Measurements from ENCODE around the gene HOXD4.

HOXD4 gene

DNA sequence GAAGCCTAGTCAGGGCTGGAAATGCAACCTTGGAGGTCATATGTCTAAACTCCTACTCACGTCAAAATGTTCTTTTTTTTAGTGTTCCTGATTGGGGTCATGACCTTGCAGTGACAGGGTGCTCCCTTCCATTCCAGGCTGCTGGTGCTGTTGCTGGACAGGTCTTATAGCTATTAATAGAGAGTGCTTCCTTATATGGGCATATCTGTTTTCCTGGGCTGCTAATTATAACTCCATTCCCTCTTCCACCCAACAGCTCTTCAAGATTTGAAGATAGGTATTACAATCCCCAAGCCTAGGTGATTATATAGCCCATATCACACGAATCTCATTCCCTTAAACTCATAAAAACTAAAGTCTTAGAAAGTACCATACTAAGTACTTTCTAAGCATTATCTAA is 18.4 kb downstream of the HOXD4 start (continued):
- TF ChIP-seq BACH2 (CRISPR knock-in tag; IDR thresholded peaks at IDR 0.05; ENCODE audit: borderline replicate concordance) (no peak), ZC3H10 (CRISPR knock-in tag; IDR thresholded peaks at IDR 0.05) (no peak), PPARA (CRISPR knock-in tag; IDR thresholded peaks at IDR 0.05; ENCODE audit: borderline replicate concordance) (no peak), ARNTL (CRISPR knock-in tag; IDR thresholded peaks at IDR 0.05; ENCODE audit: borderline replicate concordance, low read depth) (no peak), TCF4 (CRISPR knock-in tag; IDR thresholded peaks at IDR 0.05; ENCODE audit: borderline replicate concordance) (no peak)
- TF ChIP-seq, protein P1, sequence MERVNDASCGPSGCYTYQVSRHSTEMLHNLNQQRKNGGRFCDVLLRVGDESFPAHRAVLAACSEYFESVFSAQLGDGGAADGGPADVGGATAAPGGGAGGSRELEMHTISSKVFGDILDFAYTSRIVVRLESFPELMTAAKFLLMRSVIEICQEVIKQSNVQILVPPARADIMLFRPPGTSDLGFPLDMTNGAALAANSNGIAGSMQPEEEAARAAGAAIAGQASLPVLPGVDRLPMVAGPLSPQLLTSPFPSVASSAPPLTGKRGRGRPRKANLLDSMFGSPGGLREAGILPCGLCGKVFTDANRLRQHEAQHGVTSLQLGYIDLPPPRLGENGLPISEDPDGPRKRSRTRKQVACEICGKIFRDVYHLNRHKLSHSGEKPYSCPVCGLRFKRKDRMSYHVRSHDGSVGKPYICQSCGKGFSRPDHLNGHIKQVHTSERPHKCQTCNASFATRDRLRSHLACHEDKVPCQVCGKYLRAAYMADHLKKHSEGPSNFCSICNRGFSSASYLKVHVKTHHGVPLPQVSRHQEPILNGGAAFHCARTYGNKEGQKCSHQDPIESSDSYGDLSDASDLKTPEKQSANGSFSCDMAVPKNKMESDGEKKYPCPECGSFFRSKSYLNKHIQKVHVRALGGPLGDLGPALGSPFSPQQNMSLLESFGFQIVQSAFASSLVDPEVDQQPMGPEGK (CRISPR knock-in tag; IDR thresholded peaks at IDR 0.05; ENCODE audit: borderline replicate concordance): no peak

DNA sequence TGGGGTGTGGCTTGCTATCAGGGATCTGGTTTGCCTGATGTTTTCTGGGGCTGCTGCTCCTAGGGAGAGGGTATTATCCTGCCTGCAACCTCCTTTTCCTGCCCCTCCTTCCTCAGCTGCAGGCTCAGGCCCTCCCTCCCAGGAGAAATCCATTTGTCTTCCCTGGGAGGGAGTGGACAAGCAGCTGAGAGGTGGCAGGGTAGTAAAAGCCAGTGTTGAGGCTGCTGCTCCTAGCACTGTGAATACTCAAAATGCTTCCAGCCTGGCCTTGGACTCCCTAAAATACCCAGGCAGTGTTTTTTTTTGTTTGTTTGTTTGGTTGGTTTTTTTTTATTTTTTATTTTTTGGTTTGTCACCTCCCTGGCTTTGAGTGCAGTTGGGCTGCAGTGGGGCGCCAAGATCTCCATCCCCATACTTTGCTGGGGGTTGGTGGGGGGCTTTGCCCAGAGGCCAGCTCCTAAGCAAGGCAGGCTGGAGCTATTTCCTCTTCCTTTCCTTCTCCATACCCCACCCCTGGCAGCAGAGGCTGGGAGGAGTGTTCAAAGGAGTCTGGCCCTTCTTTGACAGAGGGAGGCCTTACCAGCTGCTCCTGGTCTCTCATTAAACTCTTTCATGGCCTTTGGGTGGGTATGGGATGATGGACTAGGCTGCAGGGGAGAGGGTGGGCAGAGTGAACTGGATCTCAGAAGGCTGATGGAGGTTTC is 19.4 kb downstream of the HOXD4 start:
- no peak; the same call in 2 of the 3 replicates for ATAC-seq
- TF ChIP-seq TOX (CRISPR knock-in tag; IDR thresholded peaks at IDR 0.05; ENCODE audit: borderline replicate concordance) (no peak), ZNF8 (CRISPR knock-in tag; IDR thresholded peaks at IDR 0.05) (no peak), ARNTL (CRISPR knock-in tag; IDR thresholded peaks at IDR 0.05; ENCODE audit: borderline replicate concordance, low read depth) (no peak), ISL1 (CRISPR knock-in tag; IDR thresholded peaks at IDR 0.05) (no peak), ZFP30 (CRISPR knock-in tag; IDR thresholded peaks at IDR 0.05) (no peak), ZNF565 (CRISPR knock-in tag; conservative IDR thresholded peaks at IDR 0.05; ENCODE audit: low read depth) (no peak), GLIS3 (CRISPR knock-in tag; IDR thresholded peaks at IDR 0.05) (no peak), PPARA (CRISPR knock-in tag; IDR thresholded peaks at IDR 0.05; ENCODE audit: borderline replicate concordance) (no peak), ZC3H10 (CRISPR knock-in tag; IDR thresholded peaks at IDR 0.05) (no peak), ESRRG (CRISPR knock-in tag; IDR thresholded peaks at IDR 0.05) (no peak), RARB (CRISPR knock-in tag; IDR thresholded peaks at IDR 0.05) (no peak)
- TF ChIP-seq, protein P2, sequence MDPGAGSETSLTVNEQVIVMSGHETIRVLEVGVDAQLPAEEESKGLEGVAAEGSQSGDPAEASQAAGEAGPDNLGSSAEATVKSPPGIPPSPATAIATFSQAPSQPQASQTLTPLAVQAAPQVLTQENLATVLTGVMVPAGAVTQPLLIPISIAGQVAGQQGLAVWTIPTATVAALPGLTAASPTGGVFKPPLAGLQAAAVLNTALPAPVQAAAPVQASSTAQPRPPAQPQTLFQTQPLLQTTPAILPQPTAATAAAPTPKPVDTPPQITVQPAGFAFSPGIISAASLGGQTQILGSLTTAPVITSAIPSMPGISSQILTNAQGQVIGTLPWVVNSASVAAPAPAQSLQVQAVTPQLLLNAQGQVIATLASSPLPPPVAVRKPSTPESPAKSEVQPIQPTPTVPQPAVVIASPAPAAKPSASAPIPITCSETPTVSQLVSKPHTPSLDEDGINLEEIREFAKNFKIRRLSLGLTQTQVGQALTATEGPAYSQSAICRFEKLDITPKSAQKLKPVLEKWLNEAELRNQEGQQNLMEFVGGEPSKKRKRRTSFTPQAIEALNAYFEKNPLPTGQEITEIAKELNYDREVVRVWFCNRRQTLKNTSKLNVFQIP (CRISPR knock-in tag; IDR thresholded peaks at IDR 0.05; ENCODE audit: borderline replicate concordance, low read depth): no peak
- TF ChIP-seq, protein P3, sequence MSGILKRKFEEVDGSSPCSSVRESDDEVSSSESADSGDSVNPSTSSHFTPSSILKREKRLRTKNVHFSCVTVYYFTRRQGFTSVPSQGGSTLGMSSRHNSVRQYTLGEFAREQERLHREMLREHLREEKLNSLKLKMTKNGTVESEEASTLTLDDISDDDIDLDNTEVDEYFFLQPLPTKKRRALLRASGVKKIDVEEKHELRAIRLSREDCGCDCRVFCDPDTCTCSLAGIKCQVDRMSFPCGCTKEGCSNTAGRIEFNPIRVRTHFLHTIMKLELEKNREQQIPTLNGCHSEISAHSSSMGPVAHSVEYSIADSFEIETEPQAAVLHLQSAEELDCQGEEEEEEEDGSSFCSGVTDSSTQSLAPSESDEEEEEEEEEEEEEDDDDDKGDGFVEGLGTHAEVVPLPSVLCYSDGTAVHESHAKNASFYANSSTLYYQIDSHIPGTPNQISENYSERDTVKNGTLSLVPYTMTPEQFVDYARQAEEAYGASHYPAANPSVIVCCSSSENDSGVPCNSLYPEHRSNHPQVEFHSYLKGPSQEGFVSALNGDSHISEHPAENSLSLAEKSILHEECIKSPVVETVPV (CRISPR knock-in tag; IDR thresholded peaks at IDR 0.05): no peak

DNA sequence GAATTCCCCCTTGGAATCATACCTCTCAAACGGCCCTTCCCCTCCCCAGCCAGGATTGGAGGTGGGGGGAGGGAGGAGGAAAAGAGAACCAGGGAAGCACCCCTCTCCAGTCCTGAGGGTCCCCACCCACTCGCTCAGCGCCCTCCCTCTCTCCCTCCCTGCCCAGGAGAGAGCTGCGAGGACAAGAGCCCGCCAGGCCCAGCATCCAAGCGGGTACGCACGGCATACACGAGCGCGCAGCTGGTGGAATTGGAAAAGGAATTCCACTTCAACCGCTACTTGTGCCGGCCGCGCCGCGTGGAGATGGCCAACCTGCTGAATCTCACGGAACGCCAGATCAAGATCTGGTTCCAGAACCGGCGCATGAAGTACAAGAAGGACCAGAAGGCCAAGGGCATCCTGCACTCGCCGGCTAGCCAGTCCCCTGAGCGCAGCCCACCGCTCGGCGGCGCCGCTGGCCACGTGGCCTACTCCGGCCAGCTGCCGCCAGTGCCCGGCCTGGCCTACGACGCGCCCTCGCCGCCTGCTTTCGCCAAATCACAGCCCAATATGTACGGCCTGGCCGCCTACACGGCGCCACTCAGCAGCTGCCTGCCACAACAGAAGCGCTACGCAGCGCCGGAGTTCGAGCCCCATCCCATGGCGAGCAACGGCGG is 20.1 kb downstream of the HOXD4 start:
- TF ChIP-seq ZFP30 (CRISPR knock-in tag; IDR thresholded peaks at IDR 0.05): no peak
- TF ChIP-seq ARNTL (CRISPR knock-in tag; IDR thresholded peaks at IDR 0.05; ENCODE audit: borderline replicate concordance, low read depth): no peak
- TF ChIP-seq, protein P4, sequence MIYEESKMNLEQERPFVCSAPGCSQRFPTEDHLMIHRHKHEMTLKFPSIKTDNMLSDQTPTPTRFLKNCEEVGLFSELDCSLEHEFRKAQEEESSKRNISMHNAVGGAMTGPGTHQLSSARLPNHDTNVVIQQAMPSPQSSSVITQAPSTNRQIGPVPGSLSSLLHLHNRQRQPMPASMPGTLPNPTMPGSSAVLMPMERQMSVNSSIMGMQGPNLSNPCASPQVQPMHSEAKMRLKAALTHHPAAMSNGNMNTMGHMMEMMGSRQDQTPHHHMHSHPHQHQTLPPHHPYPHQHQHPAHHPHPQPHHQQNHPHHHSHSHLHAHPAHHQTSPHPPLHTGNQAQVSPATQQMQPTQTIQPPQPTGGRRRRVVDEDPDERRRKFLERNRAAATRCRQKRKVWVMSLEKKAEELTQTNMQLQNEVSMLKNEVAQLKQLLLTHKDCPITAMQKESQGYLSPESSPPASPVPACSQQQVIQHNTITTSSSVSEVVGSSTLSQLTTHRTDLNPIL (CRISPR knock-in tag; IDR thresholded peaks at IDR 0.05; ENCODE audit: low read depth): no peak
- no peak for TF ChIP-seq ISL1 (CRISPR knock-in tag; IDR thresholded peaks at IDR 0.05)
- TF ChIP-seq BACH2 (CRISPR knock-in tag; IDR thresholded peaks at IDR 0.05; ENCODE audit: borderline replicate concordance): no peak
- TF ChIP-seq ZC3H10 (CRISPR knock-in tag; IDR thresholded peaks at IDR 0.05): no peak
- no peak for TF ChIP-seq ZNF565 (CRISPR knock-in tag; conservative IDR thresholded peaks at IDR 0.05; ENCODE audit: low read depth)
- TF ChIP-seq, protein P1 (CRISPR knock-in tag; IDR thresholded peaks at IDR 0.05; ENCODE audit: borderline replicate concordance): no peak
- no peak for TF ChIP-seq RARB (CRISPR knock-in tag; IDR thresholded peaks at IDR 0.05)
- no peak for TF ChIP-seq ZFP3 (CRISPR knock-in tag; IDR thresholded peaks at IDR 0.05)
- no peak for TF ChIP-seq PPARA (CRISPR knock-in tag; IDR thresholded peaks at IDR 0.05; ENCODE audit: borderline replicate concordance)
- no peak for TF ChIP-seq TCF4 (CRISPR knock-in tag; IDR thresholded peaks at IDR 0.05; ENCODE audit: borderline replicate concordance)
- TF ChIP-seq ZNF8 (CRISPR knock-in tag; IDR thresholded peaks at IDR 0.05): no peak
- TF ChIP-seq GLIS3 (CRISPR knock-in tag; IDR thresholded peaks at IDR 0.05): no peak
- no peak for TF ChIP-seq ESRRG (CRISPR knock-in tag; IDR thresholded peaks at IDR 0.05)
- TF ChIP-seq, protein P5, sequence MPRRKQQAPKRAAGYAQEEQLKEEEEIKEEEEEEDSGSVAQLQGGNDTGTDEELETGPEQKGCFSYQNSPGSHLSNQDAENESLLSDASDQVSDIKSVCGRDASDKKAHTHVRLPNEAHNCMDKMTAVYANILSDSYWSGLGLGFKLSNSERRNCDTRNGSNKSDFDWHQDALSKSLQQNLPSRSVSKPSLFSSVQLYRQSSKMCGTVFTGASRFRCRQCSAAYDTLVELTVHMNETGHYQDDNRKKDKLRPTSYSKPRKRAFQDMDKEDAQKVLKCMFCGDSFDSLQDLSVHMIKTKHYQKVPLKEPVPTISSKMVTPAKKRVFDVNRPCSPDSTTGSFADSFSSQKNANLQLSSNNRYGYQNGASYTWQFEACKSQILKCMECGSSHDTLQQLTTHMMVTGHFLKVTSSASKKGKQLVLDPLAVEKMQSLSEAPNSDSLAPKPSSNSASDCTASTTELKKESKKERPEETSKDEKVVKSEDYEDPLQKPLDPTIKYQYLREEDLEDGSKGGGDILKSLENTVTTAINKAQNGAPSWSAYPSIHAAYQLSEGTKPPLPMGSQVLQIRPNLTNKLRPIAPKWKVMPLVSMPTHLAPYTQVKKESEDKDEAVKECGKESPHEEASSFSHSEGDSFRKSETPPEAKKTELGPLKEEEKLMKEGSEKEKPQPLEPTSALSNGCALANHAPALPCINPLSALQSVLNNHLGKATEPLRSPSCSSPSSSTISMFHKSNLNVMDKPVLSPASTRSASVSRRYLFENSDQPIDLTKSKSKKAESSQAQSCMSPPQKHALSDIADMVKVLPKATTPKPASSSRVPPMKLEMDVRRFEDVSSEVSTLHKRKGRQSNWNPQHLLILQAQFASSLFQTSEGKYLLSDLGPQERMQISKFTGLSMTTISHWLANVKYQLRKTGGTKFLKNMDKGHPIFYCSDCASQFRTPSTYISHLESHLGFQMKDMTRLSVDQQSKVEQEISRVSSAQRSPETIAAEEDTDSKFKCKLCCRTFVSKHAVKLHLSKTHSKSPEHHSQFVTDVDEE (CRISPR knock-in tag; IDR thresholded peaks at IDR 0.05): no peak
- ATAC-seq: no peak

All from SK-N-SH treated with all-trans-retinoic acid at 6 μM for 48 hours (cell line).